ENCODE results near the gene NAV2.

Gene NAV2, protein sequence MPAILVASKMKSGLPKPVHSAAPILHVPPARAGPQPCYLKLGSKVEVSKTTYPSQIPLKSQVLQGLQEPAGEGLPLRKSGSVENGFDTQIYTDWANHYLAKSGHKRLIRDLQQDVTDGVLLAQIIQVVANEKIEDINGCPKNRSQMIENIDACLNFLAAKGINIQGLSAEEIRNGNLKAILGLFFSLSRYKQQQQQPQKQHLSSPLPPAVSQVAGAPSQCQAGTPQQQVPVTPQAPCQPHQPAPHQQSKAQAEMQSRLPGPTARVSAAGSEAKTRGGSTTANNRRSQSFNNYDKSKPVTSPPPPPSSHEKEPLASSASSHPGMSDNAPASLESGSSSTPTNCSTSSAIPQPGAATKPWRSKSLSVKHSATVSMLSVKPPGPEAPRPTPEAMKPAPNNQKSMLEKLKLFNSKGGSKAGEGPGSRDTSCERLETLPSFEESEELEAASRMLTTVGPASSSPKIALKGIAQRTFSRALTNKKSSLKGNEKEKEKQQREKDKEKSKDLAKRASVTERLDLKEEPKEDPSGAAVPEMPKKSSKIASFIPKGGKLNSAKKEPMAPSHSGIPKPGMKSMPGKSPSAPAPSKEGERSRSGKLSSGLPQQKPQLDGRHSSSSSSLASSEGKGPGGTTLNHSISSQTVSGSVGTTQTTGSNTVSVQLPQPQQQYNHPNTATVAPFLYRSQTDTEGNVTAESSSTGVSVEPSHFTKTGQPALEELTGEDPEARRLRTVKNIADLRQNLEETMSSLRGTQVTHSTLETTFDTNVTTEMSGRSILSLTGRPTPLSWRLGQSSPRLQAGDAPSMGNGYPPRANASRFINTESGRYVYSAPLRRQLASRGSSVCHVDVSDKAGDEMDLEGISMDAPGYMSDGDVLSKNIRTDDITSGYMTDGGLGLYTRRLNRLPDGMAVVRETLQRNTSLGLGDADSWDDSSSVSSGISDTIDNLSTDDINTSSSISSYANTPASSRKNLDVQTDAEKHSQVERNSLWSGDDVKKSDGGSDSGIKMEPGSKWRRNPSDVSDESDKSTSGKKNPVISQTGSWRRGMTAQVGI (N-terminal part only)

GRCh38 chr11:19712281-19713195, at the start of gene NAV2:
NAV2 (plus strand) TSS chr11:19712837; CDS start chr11:19713696, 859 bp downstream.
- peak within 1 kb of the TSS; percentile 76 for H3K4me3 ChIP-seq (ENCODE audit: low read length)
- DNase-seq (ENCODE audit: low read depth), result peak; percentile 91
- TF ChIP-seq CTCF (conservative IDR thresholded peaks at IDR 0.05; ENCODE audit: low read length), result no peak

DNA sequence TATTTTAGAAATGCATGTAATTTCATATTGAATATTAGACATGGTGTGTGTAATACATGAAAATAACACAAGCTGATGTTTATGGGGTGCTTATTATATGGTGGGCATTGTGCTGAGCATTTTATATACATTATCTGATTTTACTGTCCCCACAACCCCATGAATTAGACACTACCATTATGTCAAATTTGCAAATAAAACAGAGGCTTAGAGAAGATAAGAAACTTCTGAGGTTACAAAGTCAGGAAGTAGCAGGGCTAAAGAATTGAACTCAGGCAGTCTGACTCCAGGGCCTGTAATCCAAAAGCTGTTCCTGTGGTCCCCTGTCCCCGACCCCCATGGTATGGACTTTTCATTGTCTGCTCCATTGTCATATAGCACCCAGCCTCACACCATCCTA, 49.4 kb upstream of the NAV2 start:
- no peak for DNase-seq (ENCODE audit: low read depth)
- H3K4me3 ChIP-seq (ENCODE audit: low read length), result no peak overlapping the region
- TF ChIP-seq CTCF (conservative IDR thresholded peaks at IDR 0.05; ENCODE audit: low read length), result no peak

DNA sequence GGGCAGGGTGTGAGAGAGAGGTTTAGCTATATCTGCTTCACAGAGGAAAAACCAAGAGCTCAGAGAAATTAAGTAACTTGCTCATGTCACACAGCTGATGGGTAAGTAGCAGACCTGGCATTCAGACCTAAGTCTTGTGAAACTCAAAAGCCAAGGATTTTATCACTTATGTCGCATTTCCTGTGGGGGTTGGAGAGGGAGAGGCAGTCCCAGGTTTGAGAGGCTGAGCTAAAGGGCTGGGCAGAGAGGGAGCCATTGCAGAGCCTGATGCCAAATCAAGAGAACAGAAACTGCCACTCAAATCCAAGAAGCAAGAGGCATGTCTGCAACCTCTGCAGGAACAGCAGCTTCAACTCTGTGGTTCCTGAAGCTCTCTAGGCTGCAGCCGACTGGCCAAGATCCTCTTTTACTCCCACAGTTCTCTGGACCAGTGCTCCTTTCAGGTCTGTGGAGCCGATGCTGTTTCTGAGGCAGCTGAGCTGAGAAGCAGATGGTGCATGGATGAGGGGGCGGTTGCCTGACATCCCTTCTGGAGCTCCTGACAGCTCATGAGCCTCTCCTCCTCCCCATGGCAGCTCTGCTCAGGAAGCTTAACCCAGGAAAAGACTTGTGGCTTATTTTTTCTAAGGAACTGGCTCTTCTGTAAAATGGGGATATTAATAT, 47.6 kb upstream of the NAV2 start:
- H3K4me3 ChIP-seq (ENCODE audit: low read length), result peak overlapping the region; percentile 21; the same call in 1 of the 2 replicates

DNA sequence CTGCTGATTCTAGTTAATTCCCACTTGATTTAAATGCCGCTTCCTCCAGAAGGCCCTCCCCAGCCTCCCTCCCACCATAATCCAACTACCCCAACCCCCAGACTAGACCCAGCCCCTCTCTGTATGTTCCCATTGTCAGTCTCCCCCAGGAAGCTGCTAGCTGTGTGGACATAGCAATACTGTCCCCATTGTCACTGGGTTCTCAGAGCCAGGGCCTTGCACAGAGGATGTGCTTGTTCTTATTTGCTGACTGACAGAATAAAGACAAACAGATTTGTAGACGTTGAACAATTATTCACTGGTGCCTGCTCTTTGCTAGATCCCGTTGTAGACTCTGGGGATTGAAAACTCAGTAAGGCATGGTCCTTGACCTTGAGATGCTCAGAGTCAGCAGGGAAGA, 45.7 kb upstream of the NAV2 start:
- no peak for DNase-seq (ENCODE audit: low read depth)
- no peak overlapping the region for H3K4me3 ChIP-seq (ENCODE audit: low read length)
- no peak for TF ChIP-seq CTCF (conservative IDR thresholded peaks at IDR 0.05; ENCODE audit: low read length)

More for the DNA sequence above, 47.6 kb upstream of the NAV2 start:
- TF ChIP-seq CTCF (conservative IDR thresholded peaks at IDR 0.05; ENCODE audit: low read length), result no peak
- DNase-seq (ENCODE audit: low read depth), result peak; percentile 78

DNA sequence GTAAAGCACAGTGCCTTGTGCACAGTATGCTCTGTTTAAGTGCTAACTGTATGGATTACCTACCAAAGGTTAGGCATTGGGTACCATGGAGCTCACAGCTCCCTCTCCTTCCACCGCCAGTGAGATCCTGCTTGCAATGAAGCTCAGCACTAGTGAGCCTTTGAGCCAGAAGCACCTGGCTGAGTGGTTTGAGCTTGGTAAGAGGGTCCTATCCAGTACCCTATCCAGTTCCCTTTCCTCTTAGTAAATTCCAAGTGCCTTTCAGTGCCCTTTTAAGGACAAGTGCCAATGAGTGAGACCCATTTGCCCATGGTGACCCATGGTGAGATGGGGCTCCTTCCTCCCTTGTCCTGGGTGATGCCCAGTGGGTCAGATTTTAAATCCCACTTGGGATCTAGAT, 43.1 kb upstream of the NAV2 start:
- no peak overlapping the region for H3K4me3 ChIP-seq (ENCODE audit: low read length)
- no peak for DNase-seq (ENCODE audit: low read depth)
- no peak for TF ChIP-seq CTCF (conservative IDR thresholded peaks at IDR 0.05; ENCODE audit: low read length)
